GM12873 (cell line): ENCODE results near the gene CHST4.

Source experiments
- CTCF ChIP-seq: IDR thresholded peaks from 2 replicates; pipeline ENCODE4 v1.5.1; 2012; ENCODE audit warnings: low read depth, mild to moderate bottlenecking, moderate library complexity, low read length, control low read depth; ENCODE audit not compliant: insufficient read depth; ENCODE audit errors: missing control alignments

Gene CHST4

GRCh38 chr16:71552698-71553503 lies 26.7 kb downstream of the CHST4 start:
- TF ChIP-seq CTCF, result peak; percentile 25

- TF ChIP-seq CTCF, result no peak
Measured at GRCh38 chr16:71555230-71555891, 29.1 kb downstream of the CHST4 start.

- no peak for TF ChIP-seq CTCF
Measured at GRCh38 chr16:71557299-71557698, 31.1 kb downstream of the CHST4 start.

- no peak for TF ChIP-seq CTCF
Measured at GRCh38 chr16:71557954-71558582, 31.8 kb downstream of the CHST4 start.

GRCh38 chr16:71559855-71560254 lies 33.6 kb downstream of the CHST4 start:
- TF ChIP-seq CTCF, result no peak

GRCh38 chr16:71562552-71562951 lies 36.3 kb downstream of the CHST4 start:
- no peak for TF ChIP-seq CTCF

GRCh38 chr16:71564335-71564967 lies 38.2 kb downstream of the CHST4 start:
- TF ChIP-seq CTCF, result no peak
